ENCODE measurements around the gene ZCWPW1. TPM values are rescaled to one million over a fixed set of nuclear protein-coding genes. Genes with fewer than 3 reads are reported as not detected.

ZCWPW1 gene
- total and polyA plus RNA-seq, 2 experiments from 2014 or later = 0.59 to 2.7 TPM

DNA sequence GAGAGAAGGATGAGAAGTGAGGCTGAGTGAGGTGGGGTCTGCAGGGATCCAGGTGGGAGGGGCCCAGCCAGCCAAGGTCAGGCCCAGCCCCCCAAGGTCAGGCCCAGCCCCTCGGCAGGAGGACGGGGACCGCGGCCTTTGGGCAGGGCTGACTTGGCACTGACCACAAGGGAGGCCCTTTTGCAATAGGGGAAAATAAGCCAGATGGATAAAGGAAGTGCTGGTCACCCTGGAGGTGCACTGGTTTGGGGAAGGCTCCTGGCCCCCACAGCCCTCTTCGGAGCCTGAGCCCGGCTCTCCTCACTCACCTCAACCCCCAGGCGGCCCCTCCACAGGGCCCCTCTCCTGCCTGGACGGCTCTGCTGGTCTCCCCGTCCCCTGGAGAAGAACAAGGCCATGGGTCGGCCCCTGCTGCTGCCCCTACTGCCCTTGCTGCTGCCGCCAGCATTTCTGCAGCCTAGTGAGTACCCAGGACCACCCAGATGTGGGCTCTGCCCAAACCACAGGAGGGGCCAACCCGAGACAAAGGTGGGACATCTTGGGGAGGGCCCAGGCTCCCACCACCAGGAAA, 55.2 kb downstream of the ZCWPW1 start, which contains the start of gene PILRA (continued):
- TF ChIP-seq, protein P1, sequence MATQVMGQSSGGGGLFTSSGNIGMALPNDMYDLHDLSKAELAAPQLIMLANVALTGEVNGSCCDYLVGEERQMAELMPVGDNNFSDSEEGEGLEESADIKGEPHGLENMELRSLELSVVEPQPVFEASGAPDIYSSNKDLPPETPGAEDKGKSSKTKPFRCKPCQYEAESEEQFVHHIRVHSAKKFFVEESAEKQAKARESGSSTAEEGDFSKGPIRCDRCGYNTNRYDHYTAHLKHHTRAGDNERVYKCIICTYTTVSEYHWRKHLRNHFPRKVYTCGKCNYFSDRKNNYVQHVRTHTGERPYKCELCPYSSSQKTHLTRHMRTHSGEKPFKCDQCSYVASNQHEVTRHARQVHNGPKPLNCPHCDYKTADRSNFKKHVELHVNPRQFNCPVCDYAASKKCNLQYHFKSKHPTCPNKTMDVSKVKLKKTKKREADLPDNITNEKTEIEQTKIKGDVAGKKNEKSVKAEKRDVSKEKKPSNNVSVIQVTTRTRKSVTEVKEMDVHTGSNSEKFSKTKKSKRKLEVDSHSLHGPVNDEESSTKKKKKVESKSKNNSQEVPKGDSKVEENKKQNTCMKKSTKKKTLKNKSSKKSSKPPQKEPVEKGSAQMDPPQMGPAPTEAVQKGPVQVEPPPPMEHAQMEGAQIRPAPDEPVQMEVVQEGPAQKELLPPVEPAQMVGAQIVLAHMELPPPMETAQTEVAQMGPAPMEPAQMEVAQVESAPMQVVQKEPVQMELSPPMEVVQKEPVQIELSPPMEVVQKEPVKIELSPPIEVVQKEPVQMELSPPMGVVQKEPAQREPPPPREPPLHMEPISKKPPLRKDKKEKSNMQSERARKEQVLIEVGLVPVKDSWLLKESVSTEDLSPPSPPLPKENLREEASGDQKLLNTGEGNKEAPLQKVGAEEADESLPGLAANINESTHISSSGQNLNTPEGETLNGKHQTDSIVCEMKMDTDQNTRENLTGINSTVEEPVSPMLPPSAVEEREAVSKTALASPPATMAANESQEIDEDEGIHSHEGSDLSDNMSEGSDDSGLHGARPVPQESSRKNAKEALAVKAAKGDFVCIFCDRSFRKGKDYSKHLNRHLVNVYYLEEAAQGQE (IDR thresholded peaks at IDR 0.05; ENCODE audit: unreplicated experiment) = no peak
- TF ChIP-seq POLR2AphosphoS5 (IDR thresholded peaks at IDR 0.05; ENCODE audit: low read depth) (no peak), NANOG (IDR thresholded peaks at IDR 0.05; ENCODE audit: borderline replicate concordance) (no peak), ZNF331 (CRISPR knock-in tag; IDR thresholded peaks at IDR 0.05; ENCODE audit: low read depth) (no peak), CTCF (conservative IDR thresholded peaks at IDR 0.05; ENCODE audit: low read depth in 2 of 2) (no peak), STAT1 (IDR thresholded peaks at IDR 0.05; ENCODE audit: unreplicated experiment) (no peak)

- no peaks in the 10 kb centered on the region for H3K9me3 Mint-ChIP-seq
- 0 out of 2 replicates have a peak, but pooled peaks cover 4% of the 10 kb centered on the region for H3F3A ChIP-seq (replicated peaks; ENCODE audit: low read depth)
- no peaks in the 10 kb centered on the region for H3K79me2 ChIP-seq (replicated peaks; ENCODE audit: insufficient read depth)
- H3K36me3 Mint-ChIP-seq (ENCODE audit: low read depth) = peaks cover 3% of the 10 kb centered on the region; the same call in 2 of the 3 replicates
- TF ChIP-seq EZH2 (IDR thresholded peaks at IDR 0.05; ENCODE audit: low read depth, unreplicated experiment) = no peak
- no peak for TF ChIP-seq CREB1 (CRISPR knock-in tag; IDR thresholded peaks at IDR 0.05; ENCODE audit: low read depth)
- H2AFZ ChIP-seq = no peak overlapping the region
- H3K4me1 ChIP-seq (ENCODE audit: insufficient read depth) = peaks cover 13% of the 10 kb centered on the region
- no peak overlapping the region for H3K27ac Mint-ChIP-seq
- H3K27me3 Mint-ChIP-seq (ENCODE audit: insufficient read depth, low read depth, poor library complexity) = peaks cover 7% of the 10 kb centered on the region
- no peak overlapping the region for H3K27ac ChIP-seq (ENCODE audit: low read depth)
- peaks cover 42% of the 10 kb centered on the region for H3K4me1 Mint-ChIP-seq
- H3K4me3 ChIP-seq = no peak overlapping the region
- no peaks in the 10 kb centered on the region for H3K27me3 ChIP-seq (ENCODE audit: insufficient read depth)
- H3K4me3 Mint-ChIP-seq = no peak overlapping the region
- H3K9me2 ChIP-seq (ENCODE audit: insufficient read depth) = no peaks in the 10 kb centered on the region
- H3K36me3 ChIP-seq (ENCODE audit: insufficient read depth) = no peaks in the 10 kb centered on the region
- no peak for ATAC-seq
- no peak for DNase-seq (ENCODE audit: low spot score)
- H4K20me1 ChIP-seq (replicated peaks; ENCODE audit: insufficient read depth) = no peaks in the 10 kb centered on the region; the same call in none of the 2 replicates
- H3K4me2 ChIP-seq = no peak overlapping the region
Measured at GRCh38 chr7:100372694-100373093, 55.8 kb downstream of the ZCWPW1 start.

Data from GM23338 (cell line).